GM19438 (cell line): ENCODE data around the gene ZNF789.
A peak's percentile ranks its signal among the peaks of the same experiment; 100 is the strongest.
"Not testable (repeated sequence)": the region's sequence is repeated elsewhere in the genome, so short reads cannot be mapped to it uniquely, and the experiment has no call there.

Source experiments
- ATAC-seq: cut with Tn5 transposase; IDR thresholded peaks from one replicate; pipeline ENCODE4 v1.9.1; 2021; ENCODE audit warnings: low read depth; ENCODE audit not compliant: unreplicated experiment

Gene ZNF789

DNA sequence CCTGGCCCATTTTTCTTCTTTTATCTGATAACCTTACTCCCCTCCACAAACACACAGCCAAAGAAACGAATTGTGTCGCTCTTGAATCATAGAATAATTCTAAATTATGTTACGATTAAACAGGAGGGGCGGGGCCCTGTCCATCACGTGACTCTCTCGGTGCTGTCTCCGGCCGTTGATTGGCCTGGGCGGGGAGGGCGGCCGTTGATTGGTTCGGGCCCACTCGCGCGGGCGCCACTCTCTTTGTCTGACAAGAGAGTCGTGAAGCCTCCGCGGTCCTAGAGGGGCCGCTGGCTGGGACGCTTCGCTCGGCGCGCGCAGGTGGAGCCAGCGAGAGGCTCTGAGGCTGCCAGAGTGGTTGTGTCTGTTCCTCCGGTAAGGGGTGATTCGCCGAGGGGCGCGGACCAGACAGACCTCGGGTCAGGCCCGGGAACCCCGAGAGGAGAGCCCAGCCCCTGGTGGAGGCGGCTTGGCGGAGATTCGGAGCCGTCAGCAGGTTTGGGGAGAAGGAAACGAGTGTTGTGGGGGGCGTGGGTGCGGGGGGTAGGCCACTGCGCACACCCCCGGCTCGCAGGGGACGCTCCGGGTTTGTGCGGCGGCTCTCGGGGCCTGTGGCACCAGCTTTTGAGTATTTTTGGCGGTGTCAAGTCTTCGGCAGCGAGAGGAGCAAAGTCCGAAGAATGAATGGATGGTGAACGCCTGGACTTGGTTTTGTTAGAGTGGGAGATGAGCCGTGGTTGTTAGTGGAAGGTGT lies at the start of gene ZNF789:
TSS of gene ZNF789 (plus strand) at position 330 of the 754 bp plus-strand sequence. CDS start 3,567 bp downstream, outside the sequence.
- peak; percentile 92 for ATAC-seq

- no peak for ATAC-seq
Measured at GRCh38 chr7:99424932-99425730, 47.6 kb upstream of the ZNF789 start.

DNA sequence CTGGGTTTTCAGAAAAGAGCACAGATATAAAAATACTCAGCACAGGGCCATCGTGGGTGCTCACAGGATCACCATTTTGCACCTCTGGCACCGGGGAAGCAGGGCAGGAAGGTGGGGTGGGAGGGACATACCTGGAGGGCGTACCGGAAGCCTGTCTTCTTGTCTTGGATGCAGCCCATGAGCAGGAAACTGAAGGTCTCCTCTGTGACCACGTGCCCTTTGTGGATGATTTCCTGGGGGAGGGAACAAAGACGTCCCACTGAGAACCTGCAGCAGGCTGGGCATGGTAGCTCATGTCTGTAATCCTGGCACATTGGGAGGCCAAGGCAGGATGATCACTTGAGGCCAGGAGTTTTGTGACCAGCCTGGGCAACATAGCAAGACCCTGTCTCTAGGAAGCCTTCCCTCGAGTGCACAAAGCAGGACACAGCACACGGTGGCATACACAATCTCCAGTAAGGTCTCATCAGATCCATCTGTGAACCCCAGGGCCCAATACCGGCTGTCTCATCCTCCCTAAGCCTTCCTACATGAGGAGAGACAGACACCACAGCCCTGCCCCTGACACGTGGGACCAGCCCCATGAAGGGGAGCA lies 43.6 kb upstream of the ZNF789 start:
- no peak for ATAC-seq

- ATAC-seq: no peak
Measured at GRCh38 chr7:99429756-99430155, 42.9 kb upstream of the ZNF789 start.

DNA sequence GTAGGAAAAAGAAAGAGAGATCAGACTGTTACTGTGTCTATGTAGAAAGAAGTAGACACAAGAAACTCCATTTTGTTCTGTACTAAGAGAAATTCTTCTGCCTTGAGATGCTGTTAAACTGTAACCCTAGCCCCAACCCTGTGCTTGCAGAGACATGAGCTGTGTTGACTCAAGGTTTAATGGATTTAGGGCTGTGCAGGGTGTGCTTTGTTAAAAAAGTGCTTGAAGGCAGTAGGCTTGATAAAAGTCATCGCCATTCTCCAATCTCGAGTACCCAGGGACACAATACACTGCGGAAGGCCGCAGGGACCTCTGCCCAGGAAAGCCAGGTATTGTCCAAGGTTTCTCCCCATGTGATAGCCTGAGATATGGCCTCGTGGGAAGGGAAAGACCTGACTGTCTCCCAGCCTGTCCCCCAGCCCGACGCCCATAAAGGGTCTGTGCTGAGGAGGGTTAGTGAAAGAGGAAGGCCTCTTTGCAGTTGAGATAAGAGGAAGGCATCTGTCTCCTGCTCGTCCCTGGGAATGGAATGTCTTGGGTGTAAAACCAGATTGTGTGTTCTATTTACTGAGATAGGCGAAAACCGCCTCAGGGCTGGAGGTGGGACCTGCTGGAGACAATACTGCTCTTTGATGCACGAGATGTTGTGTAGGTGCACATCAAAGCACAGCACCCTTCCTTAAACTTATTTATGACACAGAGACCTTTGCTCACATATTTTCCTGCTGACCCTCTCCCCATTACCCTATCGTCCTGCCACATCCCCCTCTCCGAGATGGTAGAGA lies 40.7 kb upstream of the ZNF789 start:
- not testable (repeated sequence) for ATAC-seq

DNA sequence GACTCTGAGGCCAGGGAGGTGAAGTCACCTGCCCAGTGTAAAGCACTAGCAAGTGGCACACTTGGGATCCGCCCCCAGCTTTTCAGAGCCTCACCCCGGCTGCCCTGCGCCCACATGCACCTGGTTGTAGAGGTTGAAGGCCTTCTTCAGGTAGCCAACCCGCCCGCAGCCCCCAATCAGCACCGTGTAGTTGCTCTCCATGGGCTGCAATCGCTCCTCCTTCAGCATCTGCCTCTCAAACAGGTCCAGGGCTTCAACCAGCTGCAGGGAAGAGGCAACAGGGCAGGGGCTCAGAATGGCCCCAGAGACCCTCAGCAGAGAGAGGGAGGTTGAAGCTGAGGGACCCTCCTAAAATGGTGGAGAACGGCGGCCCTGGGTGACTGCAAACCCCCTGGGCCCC lies 39.5 kb upstream of the ZNF789 start:
- ATAC-seq: no peak

DNA sequence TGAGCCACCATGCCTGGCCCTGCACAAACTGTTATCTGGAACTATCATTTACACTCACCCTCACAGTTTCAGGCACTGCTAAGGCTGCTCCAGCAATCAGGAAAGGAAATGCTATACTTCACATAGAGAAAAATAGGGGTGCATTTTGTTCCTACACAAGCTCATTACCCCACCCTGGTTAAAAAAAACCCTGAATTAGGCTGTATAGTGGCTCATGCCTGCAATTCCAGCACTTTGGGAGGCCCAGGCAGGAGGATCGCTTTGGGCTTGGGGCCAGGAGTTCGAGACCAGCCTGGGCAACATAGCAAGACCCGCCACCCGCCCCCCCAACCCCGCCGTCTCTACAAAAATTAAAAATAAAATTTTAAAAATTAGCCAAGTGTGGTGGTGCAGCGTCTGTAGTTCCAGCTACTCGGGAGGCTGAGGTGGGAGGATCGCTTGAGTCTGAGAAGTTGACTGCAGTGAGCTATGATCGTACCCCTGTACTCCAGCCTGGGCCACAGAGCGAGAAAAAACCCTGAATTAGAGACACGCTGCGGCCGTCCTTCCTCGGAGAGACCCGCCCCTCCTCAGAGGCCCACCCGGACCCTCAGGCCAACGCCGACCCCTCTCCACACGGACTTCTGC lies 34.6 kb upstream of the ZNF789 start:
- no peak for ATAC-seq

GRCh38 chr7:99438573-99439480 lies 33.9 kb upstream of the ZNF789 start, which contains the start of the genes CPSF4 and PTCD1:
TSS of gene CPSF4 (plus strand) at chr7:99438943. CDS start at chr7:99439083, 140 bp downstream.
TSS of gene PTCD1 (minus strand) at chr7:99438798. CDS start at chr7:99435242, 3,556 bp downstream.
- ATAC-seq: peak; percentile 94

DNA sequence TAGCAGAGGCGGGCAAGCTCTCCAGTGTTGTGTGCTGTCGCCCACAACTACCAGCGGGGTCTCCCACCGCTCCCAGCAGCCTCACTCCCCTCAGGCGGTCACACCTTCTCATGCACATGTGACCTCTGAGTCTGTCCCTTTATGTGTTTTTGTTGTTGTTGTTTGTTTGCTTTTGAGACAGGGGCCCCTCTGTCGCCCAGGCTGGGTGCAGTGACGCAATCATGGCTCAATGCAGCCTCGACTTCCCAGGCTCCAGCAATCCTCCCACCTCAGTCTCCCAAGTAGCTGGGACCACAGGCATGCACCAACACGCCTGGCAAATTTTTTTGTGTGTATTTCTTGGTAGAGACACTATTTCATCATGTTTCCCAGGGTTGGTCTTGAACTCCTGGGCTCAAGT lies 32.5 kb upstream of the ZNF789 start:
- no peak for ATAC-seq

GRCh38 chr7:99446096-99446495 lies 26.6 kb upstream of the ZNF789 start:
- no peak for ATAC-seq

DNA sequence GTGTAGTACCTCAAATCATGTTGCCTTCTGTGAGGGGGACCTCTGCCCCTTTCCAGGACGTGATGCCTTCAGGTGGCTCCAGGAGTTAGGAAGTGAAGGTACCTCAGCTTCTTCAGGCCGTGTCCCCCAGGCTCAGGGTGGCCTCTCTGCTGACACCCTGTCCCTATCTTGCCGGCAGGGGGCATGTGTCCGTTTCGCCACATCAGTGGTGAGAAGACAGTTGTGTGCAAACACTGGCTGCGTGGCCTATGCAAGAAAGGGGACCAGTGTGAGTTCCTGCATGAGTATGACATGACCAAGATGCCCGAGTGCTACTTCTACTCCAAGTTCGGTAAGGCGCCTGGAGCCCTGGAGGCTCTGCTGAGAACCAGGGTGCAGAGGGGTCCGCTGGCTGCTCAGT lies 24.7 kb upstream of the ZNF789 start:
- no peak for ATAC-seq

DNA sequence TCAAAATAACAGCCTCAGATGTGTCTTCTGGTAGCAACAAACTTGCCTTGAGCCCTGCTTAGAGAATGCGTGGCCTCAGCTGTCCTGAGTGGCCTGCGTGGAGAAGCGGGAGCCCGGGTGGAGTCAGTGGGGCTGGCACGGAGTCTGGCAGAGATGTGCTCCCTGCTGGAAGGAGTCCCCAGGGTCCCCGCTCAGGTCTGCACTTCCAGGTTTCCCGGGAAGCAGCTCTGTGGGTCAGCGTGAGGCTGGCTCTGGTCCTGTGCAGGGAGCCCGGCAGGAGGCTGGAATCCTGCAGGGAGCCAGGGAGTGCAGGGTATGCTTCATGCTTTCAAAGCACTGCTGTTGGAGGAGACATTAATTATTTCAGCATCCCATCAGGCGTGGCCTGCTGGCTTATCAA lies 23.8 kb upstream of the ZNF789 start:
- no peak for ATAC-seq

DNA sequence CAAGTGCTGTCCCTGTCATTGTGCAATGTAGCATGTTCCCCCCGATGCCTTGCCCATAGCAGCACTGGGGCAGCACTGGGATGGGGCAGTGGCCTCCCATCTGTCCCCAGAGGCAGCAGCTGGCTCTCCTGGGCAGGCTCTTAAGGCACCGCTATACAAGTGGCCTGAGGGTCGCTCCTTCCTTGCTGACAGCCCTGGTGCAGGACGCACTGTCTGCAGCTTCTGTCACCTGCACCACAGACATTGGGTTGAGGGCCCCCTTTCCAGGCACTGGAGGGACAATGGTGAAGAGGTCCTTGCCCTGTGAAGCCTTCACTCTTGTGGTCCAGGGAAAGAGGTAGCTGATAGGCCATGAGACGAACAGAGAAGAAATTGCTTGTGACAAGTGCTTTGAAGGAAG lies 23.4 kb upstream of the ZNF789 start:
- ATAC-seq: no peak

DNA sequence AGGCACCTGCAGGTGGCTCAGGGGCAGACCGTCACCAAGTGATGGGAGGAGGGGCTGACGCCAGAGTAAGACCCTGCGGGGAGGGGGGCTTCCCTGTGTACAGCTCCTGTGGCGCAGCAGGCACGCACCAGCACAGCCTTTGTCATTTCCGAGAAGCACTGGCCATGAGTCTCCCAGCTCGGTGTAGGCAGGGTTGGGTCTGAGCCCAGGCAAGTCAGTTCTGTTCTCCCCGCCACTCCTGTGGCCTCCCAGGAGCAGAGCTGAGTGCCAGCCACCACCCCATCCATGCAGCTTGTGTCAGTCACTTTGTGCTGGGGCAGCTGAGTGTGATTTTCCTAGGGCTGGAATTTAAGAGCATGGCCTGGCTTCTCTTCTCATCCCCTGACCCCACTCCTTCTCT lies 20.8 kb upstream of the ZNF789 start:
- ATAC-seq: no peak

DNA sequence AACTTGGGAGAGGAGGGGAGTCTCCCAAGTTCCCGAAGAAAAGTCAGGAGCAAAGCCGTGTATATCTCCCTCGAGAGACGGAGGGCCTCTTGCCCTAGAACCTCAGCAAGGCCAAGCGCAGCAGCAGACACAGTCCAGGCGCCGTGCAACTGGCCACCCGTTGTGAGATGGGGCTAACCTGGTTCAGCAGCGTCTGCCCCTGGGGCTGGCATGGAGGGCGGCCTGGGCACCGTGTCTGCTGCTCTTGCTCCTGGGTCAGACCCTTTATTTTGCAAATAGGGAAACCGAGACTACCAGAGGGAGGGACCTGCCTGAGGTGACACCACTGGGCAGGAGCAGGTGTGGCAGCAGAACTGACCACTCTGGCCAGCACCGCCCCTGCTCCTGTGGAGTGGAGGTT lies 20.1 kb upstream of the ZNF789 start:
- ATAC-seq: no peak

DNA sequence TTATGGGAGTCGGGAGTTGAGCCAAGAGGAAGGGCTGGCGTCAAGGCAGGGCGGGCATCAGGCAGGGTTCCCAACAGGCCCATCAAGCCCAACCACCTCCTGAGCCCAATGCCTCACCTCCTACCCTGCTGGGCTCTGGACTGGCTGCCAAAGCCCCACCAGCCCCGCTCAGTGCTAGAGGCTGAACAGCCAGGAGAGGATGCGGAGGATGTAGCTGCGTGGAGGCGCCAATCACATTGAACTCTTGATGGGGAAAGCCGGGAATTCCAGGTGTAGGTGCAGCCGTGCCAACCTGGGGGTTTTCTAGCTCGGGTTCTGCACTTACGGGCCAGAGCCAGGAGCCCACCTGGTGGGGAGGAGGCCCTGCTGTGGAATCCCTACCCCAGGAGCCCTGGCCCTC lies 19.6 kb upstream of the ZNF789 start:
- no peak for ATAC-seq

DNA sequence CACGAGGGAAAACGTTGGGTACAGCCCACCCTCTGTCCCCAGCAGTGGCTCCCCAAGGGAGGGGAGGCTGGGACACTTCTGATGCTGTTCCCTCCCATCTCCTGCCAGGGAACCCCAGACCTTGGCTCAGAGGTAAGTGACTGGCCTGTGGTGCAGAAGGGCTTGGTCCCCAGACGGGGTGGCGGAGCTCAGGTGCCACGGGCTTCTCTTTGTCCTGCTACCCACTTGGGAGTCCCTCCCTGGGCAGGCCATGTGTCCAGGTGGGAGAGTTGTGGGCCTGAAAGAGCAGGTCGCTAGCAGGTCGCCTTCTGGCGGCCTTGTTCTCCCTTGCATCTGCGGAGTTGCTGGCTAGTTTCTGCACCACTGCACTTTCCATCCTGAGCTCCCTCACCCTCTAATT lies 16.8 kb upstream of the ZNF789 start:
- no peak for ATAC-seq

DNA sequence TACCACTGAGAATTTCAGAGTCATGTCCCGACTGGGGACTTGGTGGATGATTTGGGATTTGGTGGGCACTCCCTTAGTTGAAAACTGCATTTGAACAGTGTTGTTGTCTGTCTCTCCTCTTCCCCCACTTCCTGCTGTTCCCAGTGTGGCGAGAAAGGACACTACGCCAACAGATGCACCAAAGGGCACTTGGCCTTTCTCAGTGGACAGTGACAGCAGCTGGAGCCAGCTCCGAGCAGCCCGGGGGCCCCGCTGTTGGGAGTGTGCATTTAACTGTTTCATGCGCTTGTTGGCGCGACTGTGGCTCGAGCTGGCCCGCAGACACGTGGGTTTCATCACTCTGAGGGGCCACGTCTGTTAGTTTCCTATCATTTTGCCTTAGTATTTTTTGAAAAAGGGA lies 16.4 kb upstream of the ZNF789 start:
- no peak for ATAC-seq

DNA sequence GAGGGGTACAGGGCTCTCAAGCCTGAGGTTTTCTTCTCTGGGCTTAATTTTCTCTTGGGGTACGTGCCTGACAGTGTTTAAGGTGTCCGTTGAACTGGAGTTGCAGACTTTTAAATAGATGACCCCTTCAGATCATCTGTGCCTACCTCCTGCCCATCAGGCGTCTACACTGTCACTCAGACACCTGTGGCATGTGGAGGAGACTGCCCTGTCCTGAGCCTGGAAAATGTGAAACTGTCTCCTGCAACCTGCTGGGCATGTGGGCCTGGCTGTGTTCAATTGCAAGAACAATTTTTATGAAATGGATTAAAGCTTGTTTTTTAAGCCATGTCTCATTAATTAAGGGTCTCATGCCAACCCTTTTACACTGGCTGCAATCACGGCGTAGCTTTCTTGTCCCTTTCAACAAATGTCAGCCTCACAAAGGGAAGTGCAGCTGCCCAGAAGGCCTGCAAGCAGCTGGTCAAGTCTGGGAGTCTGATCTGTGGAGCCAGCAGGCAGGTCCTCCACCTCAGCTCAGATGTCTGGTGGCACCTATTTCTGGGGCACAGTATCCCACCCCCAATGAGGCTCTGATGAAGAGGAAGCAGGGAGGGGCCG lies 15.5 kb upstream of the ZNF789 start:
- ATAC-seq: no peak
